MM.1S (cell line): ENCODE results near the gene HTRA2.
A peak's percentile ranks its signal among the peaks of the same experiment; 100 is the strongest.

Experiments used
- DNase-seq: peaks from one replicate; pipeline ENCODE4 v3.0.0-alpha.2; 2015
- H2AFZ ChIP-seq: fragments of 300-600 bp; sonication (generic); 2 replicates; pipeline ENCODE4 v1.6.0; 2016; ENCODE audit warnings: antibody characterized with exemption, low read length
- H3F3A ChIP-seq: fragments of 300-600 bp; sonication (generic); 2 replicates; pipeline ENCODE4 v1.6.1; 2016; ENCODE audit warnings: mild to moderate bottlenecking, antibody characterized with exemption, low read length, moderate library complexity, mixed read lengths; ENCODE audit not compliant: insufficient read depth
- H3K27ac ChIP-seq: fragments of 300-600 bp; sonication (generic); 2 replicates; pipeline ENCODE4 v1.5.1; 2016; ENCODE audit warnings: mild to moderate bottlenecking, low read length
- H3K27me3 ChIP-seq: fragments of 300-600 bp; sonication (generic); replicated peaks from 2 replicates; pipeline ENCODE4 v1.6.0; 2016; ENCODE audit warnings: low read length; ENCODE audit not compliant: insufficient read depth
- H3K36me3 ChIP-seq: fragments of 300-600 bp; sonication (generic); replicated peaks from 2 replicates; pipeline ENCODE4 v1.6.1; 2016; ENCODE audit warnings: mild to moderate bottlenecking, low read length, mixed read lengths; ENCODE audit not compliant: insufficient read depth
- H3K4me1 ChIP-seq: fragments of 300-600 bp; sonication (generic); 2 replicates; pipeline ENCODE4 v1.6.1; 2016; ENCODE audit warnings: low read length, mixed read lengths
- H3K4me2 ChIP-seq: fragments of 300-600 bp; sonication (generic); 2 replicates; pipeline ENCODE4 v1.6.0; 2016; ENCODE audit warnings: low read depth, low read length
- H3K4me3 ChIP-seq: fragments of 300-600 bp; sonication (generic); 2 replicates; pipeline ENCODE4 v1.5.1; 2016; ENCODE audit warnings: low read length, mixed read lengths
- H3K79me2 ChIP-seq: fragments of 300-600 bp; sonication (generic); 2 replicates; pipeline ENCODE4 v1.6.1; 2016; ENCODE audit warnings: mixed run types, low read length, mixed read lengths
- H3K9ac ChIP-seq: fragments of 300-600 bp; sonication (generic); 2 replicates; pipeline ENCODE4 v1.6.1; 2016; ENCODE audit warnings: low read length, mixed read lengths
- H3K9me2 ChIP-seq: fragments of 300-600 bp; sonication (generic); replicated peaks from 2 replicates; pipeline ENCODE4 v1.6.1; 2016; ENCODE audit warnings: mild to moderate bottlenecking, low read length, mixed read lengths; ENCODE audit not compliant: insufficient read depth
- H3K9me3 ChIP-seq: fragments of 300-600 bp; sonication (generic); replicated peaks from 2 replicates; pipeline ENCODE4 v1.6.1; 2016; ENCODE audit warnings: mild to moderate bottlenecking, low read length, mixed read lengths; ENCODE audit not compliant: insufficient read depth
- H4K20me1 ChIP-seq: fragments of 300-600 bp; sonication (generic); 2 replicates; pipeline ENCODE4 v1.6.1; 2016; ENCODE audit warnings: mild to moderate bottlenecking, low read length, moderate library complexity, mixed read lengths; ENCODE audit not compliant: insufficient read depth
- EZH2 ChIP-seq: fragments of 300-600 bp; sonication (generic); optimal IDR thresholded peaks from 2 replicates; pipeline ENCODE3; 2017; ENCODE audit warnings: low read depth, mild to moderate bottlenecking, antibody characterized with exemption, low read length, mixed read lengths
- EZH2phosphoT487 ChIP-seq: fragments of 300-600 bp; sonication (generic); IDR thresholded peaks from 2 replicates; pipeline ENCODE4 v1.6.1; 2018; ENCODE audit warnings: antibody characterized with exemption, low read length
- TF ChIP-seq, protein P1 (sequence below): fragments of 300-600 bp; sonication (generic); IDR thresholded peaks from 2 replicates; pipeline ENCODE4 v1.5.1; 2016; ENCODE audit warnings: antibody characterized with exemption, low read length, mixed read lengths

Gene HTRA2

DNA sequence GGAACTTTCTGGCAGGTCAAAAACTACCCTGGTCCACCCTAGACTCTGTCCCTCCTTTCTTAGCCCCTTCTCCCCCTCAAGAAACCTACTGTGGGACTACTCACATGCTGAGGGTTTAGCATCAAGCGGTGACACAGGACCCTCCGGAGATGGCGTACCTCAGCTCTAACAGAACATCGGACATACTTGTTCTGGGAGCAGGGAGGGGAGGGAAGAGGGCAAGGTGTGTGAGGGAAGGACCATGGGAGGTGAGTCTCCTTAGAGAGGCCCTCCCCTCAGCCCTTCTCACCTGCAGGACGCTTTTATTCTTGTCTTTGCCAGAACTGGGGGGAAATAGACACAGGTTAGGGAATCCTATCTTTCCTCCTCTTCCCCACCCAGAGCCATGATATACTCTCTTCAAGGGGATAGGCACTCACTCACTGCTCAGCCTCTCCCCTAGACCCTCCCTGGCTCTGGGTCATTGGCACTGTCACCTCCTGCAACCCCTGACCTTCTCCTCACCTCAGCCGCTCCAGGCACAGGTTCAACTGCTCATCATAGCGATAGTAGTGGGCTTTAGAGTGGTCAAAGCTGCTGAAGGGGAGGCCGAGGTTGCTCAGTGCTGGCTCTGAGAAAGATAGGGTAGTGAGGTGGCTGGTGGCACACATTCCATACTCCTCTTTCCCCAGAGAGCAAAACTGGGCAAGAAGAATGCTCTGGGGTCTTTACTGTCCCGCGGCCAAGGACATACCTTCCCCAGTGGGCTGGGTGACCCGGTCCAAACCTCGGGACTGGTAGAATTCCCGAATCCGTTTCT, 24.1 kb upstream of the HTRA2 start:
- H3F3A ChIP-seq: 0 out of 2 replicates have a peak, but pooled peaks cover 14% of the 10 kb centered on the region
- H3K27ac ChIP-seq: no peak overlapping the region
- no peaks in the 10 kb centered on the region for H3K36me3 ChIP-seq
- H3K9me2 ChIP-seq: no peaks in the 10 kb centered on the region
- H3K9ac ChIP-seq: no peak overlapping the region
- peaks cover 14% of the 10 kb centered on the region for H3K4me1 ChIP-seq
- no peak for DNase-seq
- TF ChIP-seq EZH2 (no peak), EZH2phosphoT487 (no peak)
- TF ChIP-seq, protein P1, sequence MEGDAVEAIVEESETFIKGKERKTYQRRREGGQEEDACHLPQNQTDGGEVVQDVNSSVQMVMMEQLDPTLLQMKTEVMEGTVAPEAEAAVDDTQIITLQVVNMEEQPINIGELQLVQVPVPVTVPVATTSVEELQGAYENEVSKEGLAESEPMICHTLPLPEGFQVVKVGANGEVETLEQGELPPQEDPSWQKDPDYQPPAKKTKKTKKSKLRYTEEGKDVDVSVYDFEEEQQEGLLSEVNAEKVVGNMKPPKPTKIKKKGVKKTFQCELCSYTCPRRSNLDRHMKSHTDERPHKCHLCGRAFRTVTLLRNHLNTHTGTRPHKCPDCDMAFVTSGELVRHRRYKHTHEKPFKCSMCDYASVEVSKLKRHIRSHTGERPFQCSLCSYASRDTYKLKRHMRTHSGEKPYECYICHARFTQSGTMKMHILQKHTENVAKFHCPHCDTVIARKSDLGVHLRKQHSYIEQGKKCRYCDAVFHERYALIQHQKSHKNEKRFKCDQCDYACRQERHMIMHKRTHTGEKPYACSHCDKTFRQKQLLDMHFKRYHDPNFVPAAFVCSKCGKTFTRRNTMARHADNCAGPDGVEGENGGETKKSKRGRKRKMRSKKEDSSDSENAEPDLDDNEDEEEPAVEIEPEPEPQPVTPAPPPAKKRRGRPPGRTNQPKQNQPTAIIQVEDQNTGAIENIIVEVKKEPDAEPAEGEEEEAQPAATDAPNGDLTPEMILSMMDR: no peak
- H3K27me3 ChIP-seq: peaks cover 14% of the 10 kb centered on the region
- H2AFZ ChIP-seq: no peak overlapping the region
- peaks cover 13% of the 10 kb centered on the region for H3K79me2 ChIP-seq
- H3K9me3 ChIP-seq: no peaks in the 10 kb centered on the region
- no peak overlapping the region for H3K4me3 ChIP-seq
- H4K20me1 ChIP-seq: no peaks in the 10 kb centered on the region
- 0 out of 2 replicates have a peak overlapping the region, but pooled peaks have one; percentile 10 for H3K4me2 ChIP-seq

DNA sequence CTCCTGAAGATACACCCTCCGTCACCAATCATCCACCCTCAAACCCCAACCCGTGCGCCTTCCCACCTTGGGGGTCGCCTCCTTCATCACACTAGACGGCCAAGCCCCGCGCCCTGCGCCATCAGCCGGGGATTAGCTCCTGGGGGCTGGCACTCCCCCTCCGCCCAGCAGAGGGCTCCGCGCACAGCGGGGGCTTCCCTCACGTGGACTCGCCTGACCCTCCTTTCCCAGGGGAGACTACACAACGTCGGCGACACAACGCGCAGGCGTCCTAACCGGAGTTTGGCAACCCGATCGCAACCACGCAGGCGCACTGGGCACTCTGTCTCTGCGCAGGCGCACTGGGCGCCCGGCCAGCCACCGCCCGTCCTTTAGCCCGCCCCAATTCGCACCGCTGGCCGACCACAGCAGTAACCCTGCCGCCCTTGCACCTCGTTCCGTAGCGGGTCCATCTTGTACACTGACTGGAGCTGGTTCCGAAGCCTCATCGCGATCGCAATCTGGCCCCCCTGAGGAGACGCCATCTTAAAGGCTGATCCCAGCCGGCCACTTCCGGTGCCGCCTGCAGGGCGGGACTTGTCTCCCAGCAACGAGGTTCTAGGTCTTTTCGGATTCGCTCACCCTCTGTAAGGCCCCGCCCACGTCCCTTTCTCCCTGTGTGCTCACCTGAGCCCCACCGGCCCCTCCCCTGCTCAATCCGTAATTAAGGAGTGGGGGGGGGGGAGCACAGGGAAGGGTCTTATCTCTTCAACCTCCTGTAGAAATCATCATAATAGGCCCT, 22.4 kb upstream of the HTRA2 start, which contains the start of gene PCGF1:
TSS of gene PCGF1 (minus strand) at position 551 of the 781 bp plus-strand sequence. CDS start at position 524, 27 bp downstream.
- Histone ChIP-seq H4K20me1 (no peaks in the 10 kb centered on the region), H3K4me2 (peak within 1 kb of the TSS; percentile 97), H3F3A (0 out of 2 replicates have a peak, but pooled peaks cover 11% of the 10 kb centered on the region), H3K79me2 (peaks cover 13% of the 10 kb centered on the region), H3K27me3 (peaks cover 24% of the 10 kb centered on the region), H3K9ac (peak within 1 kb of the TSS; percentile 96), H3K4me1 (peaks cover 14% of the 10 kb centered on the region), H3K36me3 (no peaks in the 10 kb centered on the region), H3K4me3 (peak within 1 kb of the TSS; percentile 89), H3K9me3 (no peaks in the 10 kb centered on the region), H3K9me2 (no peaks in the 10 kb centered on the region), H3K27ac (peak within 1 kb of the TSS; percentile 81), H2AFZ (peak within 1 kb of the TSS; percentile 98)
- TF ChIP-seq, protein P1: peak; percentile 43
- TF ChIP-seq EZH2phosphoT487: no peak
- DNase-seq: peak; percentile 98

DNA sequence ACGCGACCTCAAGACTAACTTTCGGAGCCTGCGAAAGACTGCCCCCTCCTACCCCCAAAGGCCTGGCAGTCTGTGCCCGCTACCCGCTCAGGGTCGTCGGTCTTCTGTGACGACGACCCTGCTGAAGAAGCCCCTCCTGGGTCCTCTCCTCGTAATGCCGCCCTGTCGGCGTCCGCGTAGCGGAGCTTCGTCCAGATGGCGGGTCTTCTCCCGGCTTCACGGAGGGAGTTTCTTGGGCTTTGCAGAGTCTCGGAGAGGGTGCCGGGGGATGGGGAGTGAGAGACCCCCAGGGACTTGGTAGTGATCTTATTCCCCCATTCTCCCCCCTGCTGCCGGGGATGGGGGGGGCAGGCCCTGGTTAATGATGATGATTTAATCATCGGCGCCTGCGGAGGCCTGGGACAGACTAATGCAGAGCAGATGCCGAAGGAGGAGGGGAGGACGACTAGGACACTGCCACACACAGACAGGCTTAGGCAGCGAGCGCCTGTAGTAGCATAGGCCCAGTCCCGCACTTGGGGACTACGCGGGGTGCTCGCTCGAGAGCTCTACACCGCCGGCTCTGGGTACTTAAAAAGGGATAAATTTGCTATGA, 21.7 kb upstream of the HTRA2 start:
- peaks cover 14% of the 10 kb centered on the region for H3K4me1 ChIP-seq

More for the DNA sequence above, 21.7 kb upstream of the HTRA2 start:
- Histone ChIP-seq H2AFZ (peak overlapping the region; percentile 98), H3K9me3 (no peaks in the 10 kb centered on the region), H3K9me2 (no peaks in the 10 kb centered on the region), H3K36me3 (no peaks in the 10 kb centered on the region), H3K79me2 (peaks cover 13% of the 10 kb centered on the region), H3K27ac (no peak overlapping the region), H3K9ac (peak overlapping the region; percentile 96; the same call in 1 of the 2 replicates), H4K20me1 (no peaks in the 10 kb centered on the region), H3K4me3 (peak overlapping the region; percentile 89), H3K27me3 (peaks cover 25% of the 10 kb centered on the region), H3F3A (0 out of 2 replicates have a peak, but pooled peaks cover 11% of the 10 kb centered on the region), H3K4me2 (peak overlapping the region; percentile 97)
- TF ChIP-seq EZH2phosphoT487 (no peak), EZH2 (no peak)
- TF ChIP-seq, protein P1: no peak
- DNase-seq: peak; percentile 20
